Activated T-cell treated with anti-CD3 and anti-CD28 coated beads for 48 hours (primary cell): ENCODE results near the gene MAST3.
A peak's percentile ranks its signal among the peaks of the same experiment; 100 is the strongest.
"Not testable (repeated sequence)": the region's sequence is repeated elsewhere in the genome, so short reads cannot be mapped to it uniquely, and the experiment has no call there.

Source experiments
- DNase-seq: peaks from one replicate; pipeline ENCODE4 v3.0.0-alpha.2; 2020; ENCODE audit warnings: low read depth

The MAST3 gene

GRCh38 chr19:18137657-18138339 is 40.2 kb downstream of the MAST3 start:
- no peak for DNase-seq

- no peak for DNase-seq
Observed at GRCh38 chr19:18140473-18140872, 42.9 kb downstream of the MAST3 start.

- no peak for DNase-seq
Observed at GRCh38 chr19:18141031-18141430, 43.5 kb downstream of the MAST3 start.

- no peak for DNase-seq
Observed at GRCh38 chr19:18143902-18144301, 46.3 kb downstream of the MAST3 start.

- DNase-seq = no peak
Observed at GRCh38 chr19:18144361-18144760, 46.8 kb downstream of the MAST3 start.

GRCh38 chr19:18144906-18145305 is 47.3 kb downstream of the MAST3 start:
- DNase-seq = no peak

GRCh38 chr19:18145391-18145999 is 47.9 kb downstream of the MAST3 start:
- no peak for DNase-seq

- no peak for DNase-seq
Observed at GRCh38 chr19:18147396-18147795, 49.8 kb downstream of the MAST3 start.

- DNase-seq = no peak
Observed at GRCh38 chr19:18149596-18149975, 52.0 kb downstream of the MAST3 start.

- DNase-seq = no peak
Observed at GRCh38 chr19:18150776-18151624, 53.4 kb downstream of the MAST3 start.

- peak; percentile 97 for DNase-seq
Observed at GRCh38 chr19:18152442-18152816, 54.9 kb downstream of the MAST3 start.

- peak; percentile 100 for DNase-seq
Observed at GRCh38 chr19:18152817-18153555, 55.4 kb downstream of the MAST3 start, which contains the start of gene PIK3R2. PIK3R2 (plus strand) TSS chr19:18153163; CDS start chr19:18155880, 2,717 bp downstream.

- DNase-seq = no peak
Observed at GRCh38 chr19:18153556-18154134, 56.1 kb downstream of the MAST3 start.

GRCh38 chr19:18155095-18156087 is 57.8 kb downstream of the MAST3 start:
- no peak for DNase-seq

GRCh38 chr19:18156268-18156667 is 58.7 kb downstream of the MAST3 start:
- no peak for DNase-seq

GRCh38 chr19:18156841-18157464 is 59.4 kb downstream of the MAST3 start:
- DNase-seq = no peak

GRCh38 chr19:18157465-18158063 is 60.0 kb downstream of the MAST3 start:
- no peak for DNase-seq

- DNase-seq = no peak
Observed at GRCh38 chr19:18158467-18158866, 60.9 kb downstream of the MAST3 start.

- not testable (repeated sequence) for DNase-seq
Observed at GRCh38 chr19:18159059-18159616, 61.6 kb downstream of the MAST3 start.
